ENCODE results near the gene RARA. TPM values are rescaled to one million over a fixed set of nuclear protein-coding genes. Genes with fewer than 3 reads are reported as not detected.

RARA gene
- polyA plus RNA-seq, 1 donor from 2014 or later = 6.6 TPM

DNA sequence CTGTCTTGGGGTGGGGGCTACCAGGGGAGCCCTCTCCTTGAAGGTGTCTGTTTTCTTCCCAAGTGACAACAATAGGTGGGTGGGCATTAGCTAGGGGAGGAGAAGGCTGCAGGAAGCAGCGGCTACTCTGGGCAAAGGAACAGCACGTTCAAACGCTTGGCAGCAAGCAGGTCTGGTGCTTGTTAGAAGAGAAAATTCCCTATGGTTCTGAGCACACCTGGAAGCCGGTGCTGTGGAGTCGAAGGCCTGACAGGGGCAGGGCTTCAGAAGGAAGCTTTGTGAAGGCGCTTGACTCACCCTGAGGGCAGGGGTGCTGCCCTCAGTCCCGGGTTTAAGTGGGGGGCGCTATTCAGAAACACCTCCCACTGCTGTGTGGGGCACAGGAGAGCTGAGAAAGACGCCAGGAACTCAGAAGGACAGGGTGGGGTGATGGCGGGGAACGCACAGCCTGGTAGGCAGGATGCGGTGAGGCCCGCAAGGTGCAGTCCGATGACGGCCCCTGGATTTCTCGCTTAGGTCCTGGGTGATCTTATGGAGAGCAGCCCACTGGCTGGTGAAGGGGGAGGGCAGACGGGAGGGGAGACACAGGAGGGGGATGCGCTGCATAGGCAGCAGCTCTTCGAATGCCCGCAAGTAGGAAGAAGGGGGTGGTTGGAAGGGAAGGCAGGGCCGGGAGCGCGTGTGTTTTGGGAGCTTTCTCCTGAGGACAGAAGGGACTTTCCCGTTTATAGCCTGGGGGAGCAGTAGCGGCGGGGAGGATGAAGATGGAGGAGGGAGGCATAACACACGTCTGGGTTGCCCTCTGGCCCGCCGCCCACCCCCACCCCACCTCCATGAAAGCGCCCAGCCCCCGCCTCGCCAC is 52.3 kb downstream of the RARA start:
- Histone ChIP-seq H4K20me1 (ENCODE audit: insufficient read depth) (no peaks in the 10 kb centered on the region), H3K9me3 (ENCODE audit: low read length) (no peaks in the 10 kb centered on the region), H3K36me3 (ENCODE audit: insufficient read depth, low read length) (no peaks in the 10 kb centered on the region), H3K27me3 (ENCODE audit: insufficient read depth, low read depth, low read length) (peaks cover 15% of the 10 kb centered on the region), H3K4me2 (ENCODE audit: low read length) (no peak overlapping the region), H3K27ac (ENCODE audit: low read length) (no peak overlapping the region), H3K9me2 (ENCODE audit: insufficient read depth, low read length) (no peaks in the 10 kb centered on the region), H3K4me3 (ENCODE audit: low read length) (no peak overlapping the region), H3K79me2 (replicated peaks; ENCODE audit: insufficient read depth, low read length) (no peaks in the 10 kb centered on the region), H3F3A (ENCODE audit: insufficient read depth, low read length, poor library complexity, severe bottlenecking) (no peaks in the 10 kb centered on the region), H3K9ac (ENCODE audit: low read length) (no peak overlapping the region), H2AFZ (ENCODE audit: low read depth, low read length) (no peak overlapping the region)
- TF ChIP-seq MXI1 (conservative IDR thresholded peaks at IDR 0.05; ENCODE audit: poor library complexity, severe bottlenecking) (no peak), RAD21 (conservative IDR thresholded peaks at IDR 0.05) (no peak), EP300 (conservative IDR thresholded peaks at IDR 0.05; ENCODE audit: poor library complexity, severe bottlenecking) (no peak), SMC3 (conservative IDR thresholded peaks at IDR 0.05; ENCODE audit: poor library complexity) (no peak), POLR2AphosphoS5 (IDR thresholded peaks at IDR 0.05) (no peak), TAF1 (IDR thresholded peaks at IDR 0.05; ENCODE audit: low read depth) (no peak), EZH2 (IDR thresholded peaks at IDR 0.05; ENCODE audit: borderline replicate concordance, insufficient read depth, low read length, poor library complexity, severe bottlenecking) (no peak)
- TF ChIP-seq, protein P1, sequence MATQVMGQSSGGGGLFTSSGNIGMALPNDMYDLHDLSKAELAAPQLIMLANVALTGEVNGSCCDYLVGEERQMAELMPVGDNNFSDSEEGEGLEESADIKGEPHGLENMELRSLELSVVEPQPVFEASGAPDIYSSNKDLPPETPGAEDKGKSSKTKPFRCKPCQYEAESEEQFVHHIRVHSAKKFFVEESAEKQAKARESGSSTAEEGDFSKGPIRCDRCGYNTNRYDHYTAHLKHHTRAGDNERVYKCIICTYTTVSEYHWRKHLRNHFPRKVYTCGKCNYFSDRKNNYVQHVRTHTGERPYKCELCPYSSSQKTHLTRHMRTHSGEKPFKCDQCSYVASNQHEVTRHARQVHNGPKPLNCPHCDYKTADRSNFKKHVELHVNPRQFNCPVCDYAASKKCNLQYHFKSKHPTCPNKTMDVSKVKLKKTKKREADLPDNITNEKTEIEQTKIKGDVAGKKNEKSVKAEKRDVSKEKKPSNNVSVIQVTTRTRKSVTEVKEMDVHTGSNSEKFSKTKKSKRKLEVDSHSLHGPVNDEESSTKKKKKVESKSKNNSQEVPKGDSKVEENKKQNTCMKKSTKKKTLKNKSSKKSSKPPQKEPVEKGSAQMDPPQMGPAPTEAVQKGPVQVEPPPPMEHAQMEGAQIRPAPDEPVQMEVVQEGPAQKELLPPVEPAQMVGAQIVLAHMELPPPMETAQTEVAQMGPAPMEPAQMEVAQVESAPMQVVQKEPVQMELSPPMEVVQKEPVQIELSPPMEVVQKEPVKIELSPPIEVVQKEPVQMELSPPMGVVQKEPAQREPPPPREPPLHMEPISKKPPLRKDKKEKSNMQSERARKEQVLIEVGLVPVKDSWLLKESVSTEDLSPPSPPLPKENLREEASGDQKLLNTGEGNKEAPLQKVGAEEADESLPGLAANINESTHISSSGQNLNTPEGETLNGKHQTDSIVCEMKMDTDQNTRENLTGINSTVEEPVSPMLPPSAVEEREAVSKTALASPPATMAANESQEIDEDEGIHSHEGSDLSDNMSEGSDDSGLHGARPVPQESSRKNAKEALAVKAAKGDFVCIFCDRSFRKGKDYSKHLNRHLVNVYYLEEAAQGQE (IDR thresholded peaks at IDR 0.05; ENCODE audit: borderline replicate concordance) = no peak
- TF ChIP-seq, protein P2, sequence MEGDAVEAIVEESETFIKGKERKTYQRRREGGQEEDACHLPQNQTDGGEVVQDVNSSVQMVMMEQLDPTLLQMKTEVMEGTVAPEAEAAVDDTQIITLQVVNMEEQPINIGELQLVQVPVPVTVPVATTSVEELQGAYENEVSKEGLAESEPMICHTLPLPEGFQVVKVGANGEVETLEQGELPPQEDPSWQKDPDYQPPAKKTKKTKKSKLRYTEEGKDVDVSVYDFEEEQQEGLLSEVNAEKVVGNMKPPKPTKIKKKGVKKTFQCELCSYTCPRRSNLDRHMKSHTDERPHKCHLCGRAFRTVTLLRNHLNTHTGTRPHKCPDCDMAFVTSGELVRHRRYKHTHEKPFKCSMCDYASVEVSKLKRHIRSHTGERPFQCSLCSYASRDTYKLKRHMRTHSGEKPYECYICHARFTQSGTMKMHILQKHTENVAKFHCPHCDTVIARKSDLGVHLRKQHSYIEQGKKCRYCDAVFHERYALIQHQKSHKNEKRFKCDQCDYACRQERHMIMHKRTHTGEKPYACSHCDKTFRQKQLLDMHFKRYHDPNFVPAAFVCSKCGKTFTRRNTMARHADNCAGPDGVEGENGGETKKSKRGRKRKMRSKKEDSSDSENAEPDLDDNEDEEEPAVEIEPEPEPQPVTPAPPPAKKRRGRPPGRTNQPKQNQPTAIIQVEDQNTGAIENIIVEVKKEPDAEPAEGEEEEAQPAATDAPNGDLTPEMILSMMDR (IDR thresholded peaks at IDR 0.05; ENCODE audit: poor library complexity, severe bottlenecking) = no peak

DNA sequence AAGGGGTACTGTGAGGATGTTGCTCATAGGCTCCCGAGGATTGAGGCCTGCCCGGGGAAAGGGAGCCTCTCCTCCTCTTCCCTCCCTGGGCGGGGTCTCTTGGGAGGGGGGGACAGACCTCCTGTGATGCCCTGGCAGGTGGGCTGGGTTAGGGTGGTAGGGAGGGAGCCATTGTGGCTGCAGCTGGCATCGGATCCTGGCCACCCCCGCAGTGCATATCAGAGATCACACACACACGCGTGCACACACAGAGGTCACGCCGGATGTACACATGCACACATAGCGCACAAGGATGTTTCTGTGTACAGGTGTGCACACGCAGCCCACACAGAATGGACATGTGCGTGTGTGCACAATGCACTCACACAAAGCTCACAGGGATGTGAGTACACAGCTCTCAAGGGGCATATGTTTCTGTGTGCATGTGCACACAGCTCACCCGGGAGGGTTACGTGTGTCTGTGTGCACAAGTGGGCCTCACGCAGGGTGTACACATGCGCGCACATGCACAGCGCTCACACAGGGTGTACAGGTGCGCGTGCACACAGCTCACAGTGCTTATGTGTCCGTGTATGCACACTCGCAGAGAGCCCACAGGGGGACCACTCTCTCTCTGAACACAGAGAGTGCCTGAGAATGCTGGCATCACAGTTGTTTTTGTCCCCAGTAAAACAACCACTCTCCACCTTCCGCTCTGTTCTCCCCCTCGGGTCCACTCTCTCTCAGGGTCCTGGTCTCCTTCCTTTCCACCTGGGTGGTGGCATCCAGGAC is 53.1 kb downstream of the RARA start:
- no peaks in the 10 kb centered on the region for H3K36me3 ChIP-seq (ENCODE audit: insufficient read depth, low read length)
- H3F3A ChIP-seq (ENCODE audit: insufficient read depth, low read length, poor library complexity, severe bottlenecking) = no peaks in the 10 kb centered on the region
- peak overlapping the region; percentile 75 for H3K9ac ChIP-seq (ENCODE audit: low read length)
- no peaks in the 10 kb centered on the region for H3K79me2 ChIP-seq (replicated peaks; ENCODE audit: insufficient read depth, low read length)
- H3K4me3 ChIP-seq (ENCODE audit: low read length) = peak overlapping the region; percentile 73
- H3K9me3 ChIP-seq (ENCODE audit: low read length) = no peaks in the 10 kb centered on the region
- H3K27ac ChIP-seq (ENCODE audit: low read length) = peak overlapping the region; percentile 31
- no peak overlapping the region for H3K4me2 ChIP-seq (ENCODE audit: low read length)
- H3K9me2 ChIP-seq (ENCODE audit: insufficient read depth, low read length) = no peaks in the 10 kb centered on the region
- H2AFZ ChIP-seq (ENCODE audit: low read depth, low read length) = no peak overlapping the region
- H3K27me3 ChIP-seq (ENCODE audit: insufficient read depth, low read depth, low read length) = peaks cover 15% of the 10 kb centered on the region
- H4K20me1 ChIP-seq (ENCODE audit: insufficient read depth) = no peaks in the 10 kb centered on the region
- TF ChIP-seq, protein P2 (IDR thresholded peaks at IDR 0.05; ENCODE audit: poor library complexity, severe bottlenecking) = no peak
- TF ChIP-seq, protein P1 (IDR thresholded peaks at IDR 0.05; ENCODE audit: borderline replicate concordance) = peak; percentile 18
